GM12874 (cell line): ENCODE results near the gene PATJ.

Experiments used
- TF ChIP-seq, protein P1 (sequence below): IDR thresholded peaks from 2 replicates; pipeline ENCODE4 v1.5.1; 2011; ENCODE audit warnings: low read depth, mild to moderate bottlenecking, control low read depth, low read length, moderate library complexity; ENCODE audit not compliant: insufficient read depth

The PATJ gene

DNA sequence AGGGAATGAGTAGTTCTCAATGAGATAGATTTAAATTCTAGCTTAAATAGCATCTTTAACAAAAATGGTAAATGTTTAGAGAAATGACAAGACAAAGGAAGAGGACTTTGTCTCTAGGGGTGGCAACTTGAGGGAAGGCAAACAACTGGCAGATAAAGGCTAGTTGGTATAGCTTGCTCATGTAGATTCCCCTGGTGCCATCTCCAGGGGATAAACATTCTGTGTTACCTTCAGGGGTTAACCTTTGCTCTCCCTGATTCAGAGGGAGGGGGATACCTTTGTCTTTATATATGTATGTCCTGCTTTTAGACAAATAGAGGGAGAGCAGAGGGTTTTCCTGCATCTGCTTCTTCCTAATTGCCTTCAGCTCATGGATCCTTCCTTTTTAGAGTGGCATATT, 298.7 kb downstream of the PATJ start:
- TF ChIP-seq, protein P1, sequence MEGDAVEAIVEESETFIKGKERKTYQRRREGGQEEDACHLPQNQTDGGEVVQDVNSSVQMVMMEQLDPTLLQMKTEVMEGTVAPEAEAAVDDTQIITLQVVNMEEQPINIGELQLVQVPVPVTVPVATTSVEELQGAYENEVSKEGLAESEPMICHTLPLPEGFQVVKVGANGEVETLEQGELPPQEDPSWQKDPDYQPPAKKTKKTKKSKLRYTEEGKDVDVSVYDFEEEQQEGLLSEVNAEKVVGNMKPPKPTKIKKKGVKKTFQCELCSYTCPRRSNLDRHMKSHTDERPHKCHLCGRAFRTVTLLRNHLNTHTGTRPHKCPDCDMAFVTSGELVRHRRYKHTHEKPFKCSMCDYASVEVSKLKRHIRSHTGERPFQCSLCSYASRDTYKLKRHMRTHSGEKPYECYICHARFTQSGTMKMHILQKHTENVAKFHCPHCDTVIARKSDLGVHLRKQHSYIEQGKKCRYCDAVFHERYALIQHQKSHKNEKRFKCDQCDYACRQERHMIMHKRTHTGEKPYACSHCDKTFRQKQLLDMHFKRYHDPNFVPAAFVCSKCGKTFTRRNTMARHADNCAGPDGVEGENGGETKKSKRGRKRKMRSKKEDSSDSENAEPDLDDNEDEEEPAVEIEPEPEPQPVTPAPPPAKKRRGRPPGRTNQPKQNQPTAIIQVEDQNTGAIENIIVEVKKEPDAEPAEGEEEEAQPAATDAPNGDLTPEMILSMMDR = no peak

DNA sequence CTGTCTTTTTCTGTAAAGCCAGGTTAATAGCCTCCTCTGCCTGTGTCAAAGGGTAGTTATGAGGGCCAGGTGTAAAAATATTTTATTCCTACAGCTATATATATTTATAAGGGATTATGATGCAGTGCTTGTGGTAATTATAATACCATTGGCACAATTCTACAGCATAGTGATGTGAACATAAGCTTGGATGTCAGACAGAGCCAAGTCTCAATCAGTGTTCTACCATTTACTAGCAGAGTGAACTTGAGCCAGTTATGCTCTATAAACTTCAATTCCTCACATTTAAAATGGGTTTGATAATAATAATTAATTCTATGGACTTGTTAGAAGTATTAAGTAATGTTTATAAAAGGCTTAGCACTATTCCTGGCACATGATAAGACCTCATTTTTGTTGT, 300.9 kb downstream of the PATJ start:
- TF ChIP-seq, protein P1 = no peak

DNA sequence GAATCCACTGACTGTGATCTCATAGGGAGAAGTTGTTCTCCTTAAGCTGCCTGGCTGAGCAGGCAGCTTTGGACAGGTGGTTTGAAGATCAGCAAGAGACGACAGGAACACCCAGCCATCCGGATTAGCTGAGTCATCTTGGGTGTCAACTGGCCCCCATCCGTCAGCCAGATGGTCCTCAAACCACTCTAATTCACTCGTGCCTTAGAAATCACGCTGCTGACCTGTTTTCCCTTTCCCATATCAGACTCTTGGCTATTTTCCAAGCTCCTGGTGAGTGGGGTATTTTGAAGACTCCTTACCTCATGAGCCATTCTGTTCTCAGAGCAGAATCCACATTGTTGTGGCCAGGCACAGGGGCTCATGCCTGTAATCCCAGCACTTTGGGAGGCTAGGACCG, 303.3 kb downstream of the PATJ start:
- TF ChIP-seq, protein P1 = no peak

- TF ChIP-seq, protein P1 = no peak
These were observed 304.6 kb downstream of the PATJ start for GRCh38 chr1:62046927-62047326.

DNA sequence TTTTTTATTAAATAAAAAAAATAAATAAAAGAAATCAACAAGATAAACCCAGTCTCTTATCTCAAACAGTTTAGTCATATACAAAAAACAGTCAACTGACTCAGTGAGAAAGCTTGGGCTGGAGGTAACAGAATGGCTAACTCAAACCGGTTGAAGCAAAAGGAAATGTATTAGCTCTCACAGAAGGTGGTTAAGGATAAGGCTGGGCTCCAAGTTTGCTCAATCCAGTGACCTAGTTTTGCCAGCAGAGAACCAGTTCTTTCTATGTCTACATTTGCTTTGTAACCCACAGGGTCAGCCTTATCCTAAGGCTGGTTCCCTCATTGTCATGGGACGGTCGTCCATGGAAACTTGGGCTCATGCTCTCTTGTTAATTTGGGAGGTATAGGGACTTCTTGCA, 307.9 kb downstream of the PATJ start:
- TF ChIP-seq, protein P1 = no peak

DNA sequence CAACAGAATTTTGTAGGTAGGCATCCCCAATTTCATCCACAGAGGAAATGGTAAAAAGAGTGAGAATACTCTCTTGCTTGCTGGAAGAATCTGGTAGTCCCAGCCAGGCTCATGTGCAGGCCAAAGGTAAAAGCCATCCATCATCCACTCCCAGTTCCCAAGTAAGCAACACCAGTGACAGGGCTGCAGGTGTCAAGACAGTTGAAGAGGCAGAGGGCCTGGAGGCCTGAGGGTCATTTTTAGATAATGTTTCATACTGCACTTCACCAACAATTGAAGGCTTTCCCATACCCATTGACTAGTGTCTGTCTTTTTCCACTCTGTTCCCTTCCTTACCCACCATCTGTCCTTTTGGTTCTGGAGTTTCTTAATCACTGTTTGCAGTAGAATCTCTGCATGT, 310.7 kb downstream of the PATJ start:
- TF ChIP-seq, protein P1 = no peak

DNA sequence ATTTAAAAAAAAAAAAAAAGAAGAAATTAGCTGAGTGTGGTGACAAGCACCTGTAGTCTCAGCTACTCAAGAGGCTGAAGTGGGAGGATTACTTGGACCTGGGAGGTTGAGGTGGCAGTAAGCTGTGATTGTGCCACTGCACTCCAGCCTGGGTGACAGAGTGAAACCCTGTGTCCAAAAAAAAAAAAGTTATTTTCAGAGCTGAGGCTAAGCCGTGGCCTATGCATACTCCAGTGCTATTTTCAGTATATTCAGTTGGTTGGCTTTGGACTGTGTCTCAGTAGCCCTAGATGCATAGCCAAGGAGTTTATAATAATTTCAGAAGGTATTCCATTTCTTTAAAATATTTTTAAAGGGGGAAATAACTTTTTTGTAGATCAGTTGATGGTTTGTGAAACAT, 311.9 kb downstream of the PATJ start:
- TF ChIP-seq, protein P1 = no peak

GRCh38 chr1:62057230-62057629, 314.9 kb downstream of the PATJ start:
- TF ChIP-seq, protein P1 = no peak
